ENCODE measurements around the gene ZNF155. TPM values are rescaled to one million over a fixed set of nuclear protein-coding genes. Genes with fewer than 3 reads are reported as not detected.

ZNF155 gene
- polyA plus RNA-seq, 1 donor from 2014 or later, result 17.5 TPM

GRCh38 chr19:43957891-43958290 is 26.1 kb upstream of the ZNF155 start:
- H3K9me3 ChIP-seq (ENCODE audit: low read length), result peaks cover 11% of the 10 kb centered on the region
- H4K20me1 ChIP-seq (ENCODE audit: insufficient read depth), result no peaks in the 10 kb centered on the region
- peaks cover 6% of the 10 kb centered on the region for H3K79me2 ChIP-seq (replicated peaks; ENCODE audit: insufficient read depth, low read length)
- H3K4me3 ChIP-seq (ENCODE audit: low read length), result no peak overlapping the region
- H3K9me2 ChIP-seq (ENCODE audit: insufficient read depth, low read length), result no peaks in the 10 kb centered on the region
- H3F3A ChIP-seq (ENCODE audit: insufficient read depth, low read length, poor library complexity, severe bottlenecking), result no peaks in the 10 kb centered on the region
- H3K27me3 ChIP-seq (ENCODE audit: insufficient read depth, low read depth, low read length), result no peaks in the 10 kb centered on the region
- no peak overlapping the region for H2AFZ ChIP-seq (ENCODE audit: low read depth, low read length)
- H3K4me2 ChIP-seq (ENCODE audit: low read length), result no peak overlapping the region
- H3K27ac ChIP-seq (ENCODE audit: low read length), result no peak overlapping the region
- TF ChIP-seq CTCF (IDR thresholded peaks at IDR 0.05; ENCODE audit: poor library complexity, severe bottlenecking), result no peak
- no peak for TF ChIP-seq EZH2 (IDR thresholded peaks at IDR 0.05; ENCODE audit: borderline replicate concordance, insufficient read depth, low read length, poor library complexity, severe bottlenecking)
- no peak for TF ChIP-seq REST (IDR thresholded peaks at IDR 0.05; ENCODE audit: borderline replicate concordance)
- no peak for TF ChIP-seq POLR2AphosphoS5 (IDR thresholded peaks at IDR 0.05)
- no peak for TF ChIP-seq RAD21 (conservative IDR thresholded peaks at IDR 0.05)
- no peak for TF ChIP-seq MXI1 (conservative IDR thresholded peaks at IDR 0.05; ENCODE audit: poor library complexity, severe bottlenecking)
- no peak for TF ChIP-seq SMC3 (conservative IDR thresholded peaks at IDR 0.05; ENCODE audit: poor library complexity)
- TF ChIP-seq TAF1 (IDR thresholded peaks at IDR 0.05; ENCODE audit: low read depth), result no peak
- no peak for TF ChIP-seq EP300 (conservative IDR thresholded peaks at IDR 0.05; ENCODE audit: poor library complexity, severe bottlenecking)
- H3K9ac ChIP-seq (ENCODE audit: low read length), result no peak overlapping the region
- H3K36me3 ChIP-seq (ENCODE audit: insufficient read depth, low read length), result no peaks in the 10 kb centered on the region

- no peaks in the 10 kb centered on the region for H3K9me2 ChIP-seq (ENCODE audit: insufficient read depth, low read length)
- H3K9me3 ChIP-seq (ENCODE audit: low read length), result peaks cover 30% of the 10 kb centered on the region
- peaks cover 9% of the 10 kb centered on the region for H3K79me2 ChIP-seq (replicated peaks; ENCODE audit: insufficient read depth, low read length)
- no peak overlapping the region for H2AFZ ChIP-seq (ENCODE audit: low read depth, low read length)
- H3K9ac ChIP-seq (ENCODE audit: low read length), result no peak overlapping the region
- no peak overlapping the region for H3K27ac ChIP-seq (ENCODE audit: low read length)
- no peak for TF ChIP-seq TAF1 (IDR thresholded peaks at IDR 0.05; ENCODE audit: low read depth)
- H3F3A ChIP-seq (ENCODE audit: insufficient read depth, low read length, poor library complexity, severe bottlenecking), result no peaks in the 10 kb centered on the region
- H3K36me3 ChIP-seq (ENCODE audit: insufficient read depth, low read length), result peaks cover 19% of the 10 kb centered on the region
- no peaks in the 10 kb centered on the region for H3K27me3 ChIP-seq (ENCODE audit: insufficient read depth, low read depth, low read length)
- no peak overlapping the region for H3K4me3 ChIP-seq (ENCODE audit: low read length)
- H3K4me2 ChIP-seq (ENCODE audit: low read length), result no peak overlapping the region
- no peaks in the 10 kb centered on the region for H4K20me1 ChIP-seq (ENCODE audit: insufficient read depth)
These were observed 23.6 kb upstream of the ZNF155 start for GRCh38 chr19:43960411-43960810.
